Measurements from ENCODE around the gene BRF1. TPM values are rescaled to one million over a fixed set of nuclear protein-coding genes. Genes with fewer than 3 reads are reported as not detected.
A peak's percentile ranks its signal among the peaks of the same experiment; 100 is the strongest.

BRF1 gene
- total and polyA plus RNA-seq, 2 of the 8 experiments (the other 6 are each of a cell fraction or from before 2014, with no cell fraction given), result 7.7 to 18.3 TPM

DNA sequence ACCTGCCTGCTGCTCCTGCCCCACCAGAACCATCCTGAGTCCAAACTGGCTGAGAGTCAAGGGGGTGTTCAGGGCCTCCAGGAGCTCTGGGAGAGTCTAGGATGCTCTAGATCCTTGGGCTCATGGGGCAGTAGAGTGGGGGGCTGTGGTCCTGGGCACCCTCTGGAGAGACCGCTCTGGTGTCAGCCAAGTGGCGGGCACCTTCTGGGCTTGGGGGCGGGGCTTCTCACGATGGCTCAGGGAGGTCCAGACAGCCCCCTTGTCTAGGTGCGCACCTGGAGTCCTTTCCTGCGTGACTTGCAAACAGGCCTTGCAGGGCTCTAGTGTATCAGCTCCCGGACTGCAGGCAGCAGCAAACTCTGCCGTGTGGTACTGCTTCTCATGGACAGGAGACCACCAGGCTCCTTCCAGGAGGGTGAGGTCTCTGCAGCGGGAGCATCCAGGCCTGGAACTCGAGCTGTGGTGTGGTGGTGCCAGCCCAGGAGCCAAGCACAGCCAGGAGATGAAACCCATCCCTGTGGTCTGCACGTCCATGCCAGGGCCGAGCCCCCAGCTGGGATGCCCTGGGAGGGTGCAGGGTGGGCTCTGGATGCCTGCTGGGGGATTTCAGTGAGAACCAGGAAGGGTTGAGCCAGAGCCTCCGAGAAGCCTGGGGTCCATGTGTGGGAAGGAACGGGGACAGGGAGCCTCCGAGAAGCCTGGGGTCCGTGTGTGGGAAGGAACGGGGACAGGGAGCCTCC is 28.8 kb upstream of the BRF1 start:
- Histone ChIP-seq H3K27me3 (replicated peaks in 1 of 4; ENCODE audit: control insufficient read depth in 3 of 4, extremely low read depth in 1 of 4, insufficient read depth in 3 of 4, low read length in 3 of 4) (no peaks in the 10 kb centered on the region), H2BK15ac (ENCODE audit: low read length) (no peak overlapping the region), H2AK5ac (ENCODE audit: low read depth, low read length) (peak overlapping the region; percentile 39; the same call in 1 of the 2 replicates), H4K20me1 (replicated peaks in 1 of 2; ENCODE audit: control insufficient read depth in 1 of 2, insufficient read depth in 2 of 2, low read length in 2 of 2) (peaks cover 43 to 62% of the 10 kb centered on the region in 2 experiments), H3K18ac (ENCODE audit: extremely low read depth, low read length) (no peak overlapping the region; the same call in 1 of the 2 replicates), H2BK120ac (replicated peaks; ENCODE audit: low read depth, low read length) (no peak overlapping the region), H2BK20ac (ENCODE audit: low read length) (0 out of 2 replicates have a peak overlapping the region, but pooled peaks have one; percentile 18), H3K9me3 (ENCODE audit: insufficient read depth in 2 of 2, low read depth in 1 of 2, low read length in 1 of 2) (no peaks in the 10 kb centered on the region), H2BK12ac (ENCODE audit: low read depth, low read length) (no peak overlapping the region; the same call in 1 of the 2 replicates), H3K4me1 (replicated peaks in 1 of 4; ENCODE audit: control insufficient read depth in 3 of 4, insufficient read depth in 4 of 4, low read length in 3 of 4) (peaks cover 6 to 40% (median 32%) of the 10 kb centered on the region in 4 experiments), H2BK5ac (ENCODE audit: low read depth, low read length) (no peak overlapping the region), H3K79me2 (ENCODE audit: control insufficient read depth in 1 of 2, insufficient read depth in 2 of 2, low read length in 2 of 2) (peaks cover 0 to 82% of the 10 kb centered on the region in 2 experiments; a peak in 2 of 4 replicates), H3K56ac (replicated peaks; ENCODE audit: insufficient read length, low read depth, low read length) (no peak overlapping the region), H3K9ac (replicated peaks in 1 of 4; ENCODE audit: extremely low read depth in 1 of 4, low read depth in 3 of 4, low read length in 3 of 4) (no peak overlapping the region), H3K36me3 (ENCODE audit: control insufficient read depth in 2 of 4, insufficient read depth in 4 of 4, low read length in 3 of 4) (no peaks in the 10 kb centered on the region), H3K79me1 (ENCODE audit: low read depth, low read length) (peaks cover 60% of the 10 kb centered on the region), H3K4ac (replicated peaks; ENCODE audit: insufficient read length, low read depth, low read length) (no peak overlapping the region), H3K4me3 (ENCODE audit: extremely low read depth in 1 of 4, insufficient read depth in 2 of 4, low read depth in 3 of 4, low read length in 4 of 4) (no peak overlapping the region), H3K4me2 (ENCODE audit: insufficient read depth in 1 of 2, low read depth in 2 of 2, low read length in 2 of 2) (no peak overlapping the region), H2AFZ (ENCODE audit: low read length) (no peak overlapping the region), H4K91ac (replicated peaks; ENCODE audit: insufficient read length, low read length) (no peak overlapping the region), H3K14ac (ENCODE audit: insufficient read length) (no peak overlapping the region), H3K23ac (ENCODE audit: insufficient read length) (no peak overlapping the region), H3K23me2 (ENCODE audit: low read depth, low read length) (no peaks in the 10 kb centered on the region), H3K27ac (ENCODE audit: low read depth, low read length) (no peak overlapping the region), H4K8ac (ENCODE audit: extremely low read depth, insufficient read depth, low read length) (no peak overlapping the region; the same call in 1 of the 2 replicates), H4K5ac (ENCODE audit: insufficient read length, low read depth, low read length) (no peak overlapping the region)
- FAIRE-seq, result no peak
- ChIA-PET POLR2A (ENCODE audit: partially characterized antibody) (interaction anchor here (0.8 kb wide), 1 partner anchor 8 kb away, joined by 4 read pairs; no protein-coding TSS in a partner anchor), CTCF (ENCODE audit: partially characterized antibody) (interaction anchor here (0.6 to 2.2 kb wide), 8 partner anchors 13 to 1891 kb away, joined by 3 to 8 read pairs (median 3); partner anchors contain the start of gene PACS2)
- 93% methylated on average over 8 of the region's 17 CpGs; no CpG with 5 or more reads in 1 of the 2 experiments for WGBS, 2 experiments (ENCODE audit: extremely low coverage in 1 of 2, insufficient coverage in 1 of 2, insufficient read length in 1 of 2, insufficient replicate concordance in 2 of 2, low coverage in 1 of 2, low lambda C conversion rate in 2 of 2, missing lambda C conversion rate in 1 of 2)
- DNase-seq (ENCODE audit: low read depth in 1 of 2, low spot score in 2 of 2), result no peak
- no peak for TF ChIP-seq TAF7 (optimal IDR thresholded peaks at IDR 0.05; ENCODE audit: borderline replicate concordance, low read depth, low read length)
- no peak for TF ChIP-seq RBBP5 (IDR thresholded peaks at IDR 0.05; ENCODE audit: borderline replicate concordance, low read depth, low read length)
- TF ChIP-seq ZNF274 (IDR thresholded peaks at IDR 0.05; ENCODE audit: borderline replicate concordance, extremely low read depth, low read length), result no peak
- no peak for TF ChIP-seq TEAD4 (IDR thresholded peaks at IDR 0.05; ENCODE audit: low read depth, low read length)
- TF ChIP-seq POU5F1 (IDR thresholded peaks at IDR 0.05; ENCODE audit: low read depth, low read length), result no peak
- no peak for TF ChIP-seq RFX5 (IDR thresholded peaks at IDR 0.05; ENCODE audit: borderline replicate concordance, low read depth, low read length)
- no peak for TF ChIP-seq BCL11A (IDR thresholded peaks at IDR 0.05; ENCODE audit: low read depth in 2 of 2, low read length in 2 of 2)
- TF ChIP-seq JUND (IDR thresholded peaks at IDR 0.05; ENCODE audit: low read length), result no peak
- TF ChIP-seq SIN3A (conservative IDR thresholded peaks at IDR 0.05 in 1 of 2, IDR thresholded peaks at IDR 0.05 in 1 of 2; ENCODE audit: low read depth in 1 of 2, low read length in 2 of 2), result no peak
- TF ChIP-seq, protein P1, sequence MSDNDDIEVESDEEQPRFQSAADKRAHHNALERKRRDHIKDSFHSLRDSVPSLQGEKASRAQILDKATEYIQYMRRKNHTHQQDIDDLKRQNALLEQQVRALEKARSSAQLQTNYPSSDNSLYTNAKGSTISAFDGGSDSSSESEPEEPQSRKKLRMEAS (IDR thresholded peaks at IDR 0.05), result no peak
- no peak for TF ChIP-seq CHD1 (IDR thresholded peaks at IDR 0.05; ENCODE audit: low read depth, low read length)
